ENCODE measurements around the gene KXD1.

Gene KXD1

GRCh38 chr19:18618236-18618635 lies 60.6 kb downstream of the KXD1 start:
- no peak for FAIRE-seq

Measured in TTC549 (cell line).